NCI-H128 (cell line): ENCODE results near the gene ACADSB.

Source experiments
- DNase-seq: peaks from one replicate; lab custom pipeline; 2025; ENCODE audit not compliant: unreplicated experiment; lab: John Stamatoyannopoulos, UW

Gene ACADSB

DNA sequence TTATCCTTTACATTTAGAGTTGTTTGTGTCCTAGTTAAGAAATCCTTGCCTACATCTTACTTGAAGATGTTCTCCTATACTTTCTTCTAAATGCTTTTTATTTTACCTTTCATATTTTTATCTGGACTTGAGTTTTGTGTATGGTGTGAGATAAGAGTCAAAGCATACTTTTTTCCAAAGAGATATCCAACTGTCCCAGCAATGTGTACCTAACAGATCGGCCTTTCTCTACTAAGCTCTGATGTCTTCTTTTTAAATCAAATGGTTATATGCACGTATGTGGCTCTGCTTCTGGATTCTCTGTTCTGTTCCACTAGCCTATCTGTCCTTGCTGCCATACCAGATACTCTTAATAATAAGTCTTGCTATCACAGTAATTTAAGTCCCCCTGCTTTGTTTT, 7.4 kb upstream of the ACADSB start:
- no peak for DNase-seq

DNA sequence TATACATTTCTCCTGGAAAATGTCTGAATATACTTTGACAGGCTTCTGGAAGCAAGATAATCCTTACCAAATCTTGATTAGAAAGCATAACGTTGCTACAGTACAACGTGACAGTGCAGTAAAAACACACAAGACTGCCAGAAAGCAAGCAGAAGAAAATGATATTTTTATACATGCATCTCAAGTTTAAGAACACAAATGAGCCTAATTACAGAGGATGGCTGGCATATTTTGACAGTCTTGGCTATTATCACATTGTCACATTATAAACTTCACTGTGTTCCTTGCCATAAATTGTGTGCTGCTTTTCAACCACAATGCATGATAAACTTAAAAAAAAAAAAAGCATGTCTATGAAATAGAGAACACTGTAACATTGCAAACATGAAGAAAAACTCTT, 4.5 kb upstream of the ACADSB start:
- DNase-seq: no peak

GRCh38 chr10:123007558-123008354, 1.1 kb upstream of the ACADSB start:
- DNase-seq: no peak

DNA sequence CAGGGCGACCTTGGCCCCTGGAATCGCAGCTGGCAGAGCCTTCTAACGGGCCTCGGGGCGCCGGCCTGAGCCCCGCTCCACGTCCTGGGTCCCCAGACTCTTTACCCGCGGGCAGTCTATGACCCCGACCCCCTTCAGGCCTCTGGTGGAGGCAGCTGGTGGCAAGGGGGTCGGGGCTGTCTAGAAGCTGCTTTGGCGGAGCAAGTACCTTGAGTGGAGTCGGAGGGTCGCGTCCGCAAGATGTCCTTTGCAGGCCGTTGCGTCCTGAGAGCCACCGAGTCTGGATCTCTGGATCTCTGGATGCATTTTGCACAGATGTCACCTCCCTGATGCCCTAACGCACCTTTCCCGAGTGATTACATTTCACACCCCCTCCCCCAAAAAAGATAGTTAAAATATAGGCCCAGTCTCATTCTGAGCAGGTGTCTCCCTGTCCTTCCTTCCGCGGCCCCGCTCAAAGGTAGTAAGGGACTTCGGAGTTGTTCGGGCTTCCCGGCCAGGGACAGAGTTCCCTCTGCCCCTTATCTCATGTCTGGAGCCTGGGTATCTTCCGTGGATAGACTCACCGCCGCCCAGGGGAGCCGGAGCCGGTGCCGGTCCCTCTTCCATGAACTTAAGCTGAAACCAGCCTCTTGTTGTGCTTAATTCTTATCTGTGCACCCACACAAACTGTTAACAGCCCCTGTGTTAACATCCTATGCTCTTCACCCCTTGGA, 457 bp downstream of the ACADSB start:
- DNase-seq: no peak

DNA sequence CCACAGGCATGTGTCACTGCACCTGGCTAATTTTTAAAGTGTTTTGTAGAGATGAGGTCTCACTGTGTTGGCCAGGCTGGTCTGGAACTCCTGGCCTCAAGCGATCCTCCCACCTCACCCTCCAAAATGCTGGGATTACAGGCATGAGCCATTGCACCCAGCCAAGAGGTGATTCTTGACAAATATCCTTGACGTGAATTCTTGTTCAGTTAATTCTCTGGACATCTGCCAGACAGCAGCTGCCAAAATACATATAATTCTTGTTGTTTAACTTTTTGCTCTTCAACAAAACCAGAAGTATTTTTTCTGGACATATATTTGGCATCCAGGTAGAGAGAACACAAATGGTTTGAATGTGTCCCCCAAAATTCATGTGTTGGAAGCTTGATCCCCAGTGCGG, 3.2 kb downstream of the ACADSB start:
- no peak for DNase-seq

DNA sequence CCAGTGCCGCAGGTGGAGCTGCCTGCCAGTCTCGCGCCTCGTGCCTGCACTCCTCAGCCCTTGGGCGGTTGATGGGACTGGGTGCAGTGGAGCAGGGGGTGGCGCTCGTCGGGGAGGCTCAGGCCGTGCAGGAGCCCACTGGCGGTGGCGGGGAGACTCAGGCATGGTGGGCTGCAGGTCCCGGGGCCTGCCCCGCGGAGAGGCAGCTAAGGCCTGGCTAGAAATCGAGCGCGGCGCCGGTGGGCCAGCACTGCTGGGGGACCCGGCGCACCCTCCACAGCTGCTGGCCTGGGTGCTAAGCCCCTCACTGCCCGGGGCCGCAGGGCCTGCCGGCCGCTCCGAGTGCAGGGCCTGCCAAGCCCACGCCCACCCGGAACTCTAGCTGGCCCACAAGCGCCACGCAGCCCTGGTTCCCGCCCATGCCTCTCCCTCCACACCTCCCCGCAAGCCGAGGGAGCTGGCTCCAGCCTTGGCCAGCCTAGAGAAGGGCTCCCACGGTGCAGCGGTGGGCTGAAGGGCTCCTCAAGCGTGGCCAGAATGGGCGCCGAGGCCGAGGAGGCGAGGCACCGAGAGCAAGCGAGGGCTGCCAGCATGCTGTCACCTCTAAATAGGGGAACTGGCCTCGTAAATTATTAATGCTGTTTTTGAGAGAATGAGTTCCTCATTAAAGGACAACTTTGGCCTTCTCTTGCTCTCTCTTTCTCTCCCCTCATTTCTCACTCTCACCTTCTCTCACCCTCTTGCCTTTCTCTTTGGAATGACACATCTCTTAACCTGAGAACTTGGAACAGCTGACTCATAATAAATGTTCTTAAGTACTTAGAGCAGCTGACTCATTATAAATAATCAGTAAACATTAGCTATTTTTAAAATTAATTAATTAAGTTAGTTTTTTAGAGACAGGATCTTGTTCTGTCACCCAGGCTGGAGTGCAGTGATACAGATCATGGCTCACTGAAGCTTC, 4.9 kb downstream of the ACADSB start:
- DNase-seq: no peak

GRCh38 chr10:123014772-123015171, 6.0 kb downstream of the ACADSB start:
- no peak for DNase-seq

DNA sequence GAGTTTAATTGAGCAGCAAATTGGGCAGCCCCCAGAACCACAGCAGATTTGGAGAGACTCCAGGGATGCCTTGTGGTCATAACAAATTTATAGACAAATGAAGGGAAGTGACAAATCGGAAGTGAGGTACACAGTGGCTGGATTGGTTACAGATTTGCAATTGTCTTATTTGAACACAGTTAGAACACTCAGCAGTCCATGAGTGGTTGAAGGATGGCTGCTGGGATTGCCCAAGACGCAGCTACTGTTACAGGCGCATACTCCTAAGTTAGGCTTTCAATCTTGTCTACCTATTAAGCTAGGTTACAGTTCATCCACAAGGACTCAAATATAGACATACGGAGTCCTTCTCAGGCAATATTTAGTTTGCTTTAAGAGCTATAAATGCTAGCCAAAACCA, 7.4 kb downstream of the ACADSB start:
- DNase-seq: no peak

GRCh38 chr10:123017421-123018165, 8.8 kb downstream of the ACADSB start:
- no peak for DNase-seq

DNA sequence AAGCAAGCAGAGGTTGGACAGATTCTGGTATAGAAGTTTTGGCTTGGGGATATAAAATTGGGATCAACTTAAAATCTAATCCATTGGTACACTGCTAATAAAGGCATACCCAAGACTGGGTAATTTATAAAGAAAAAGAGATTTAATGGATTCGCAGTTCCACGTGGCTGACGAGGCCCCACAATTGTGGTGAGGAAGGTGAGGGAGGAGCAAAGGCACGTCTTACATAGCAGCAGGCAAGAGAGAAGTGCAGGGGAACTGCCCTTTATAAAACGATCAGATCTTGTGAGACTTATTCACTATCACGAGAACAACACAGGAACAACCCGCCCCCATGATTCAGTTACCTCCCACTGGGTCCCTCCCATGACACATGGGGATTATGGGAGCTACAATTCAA, 9.7 kb downstream of the ACADSB start:
- DNase-seq: no peak

GRCh38 chr10:123019264-123019663, 10.5 kb downstream of the ACADSB start:
- DNase-seq: no peak

GRCh38 chr10:123019941-123020703, 11.3 kb downstream of the ACADSB start:
- no peak for DNase-seq

GRCh38 chr10:123021517-123021916, 12.7 kb downstream of the ACADSB start:
- DNase-seq: no peak

- no peak for DNase-seq
Observed at GRCh38 chr10:123024540-123024939, 15.7 kb downstream of the ACADSB start.

- DNase-seq: no peak
Observed at GRCh38 chr10:123026302-123026701, 17.5 kb downstream of the ACADSB start.

DNA sequence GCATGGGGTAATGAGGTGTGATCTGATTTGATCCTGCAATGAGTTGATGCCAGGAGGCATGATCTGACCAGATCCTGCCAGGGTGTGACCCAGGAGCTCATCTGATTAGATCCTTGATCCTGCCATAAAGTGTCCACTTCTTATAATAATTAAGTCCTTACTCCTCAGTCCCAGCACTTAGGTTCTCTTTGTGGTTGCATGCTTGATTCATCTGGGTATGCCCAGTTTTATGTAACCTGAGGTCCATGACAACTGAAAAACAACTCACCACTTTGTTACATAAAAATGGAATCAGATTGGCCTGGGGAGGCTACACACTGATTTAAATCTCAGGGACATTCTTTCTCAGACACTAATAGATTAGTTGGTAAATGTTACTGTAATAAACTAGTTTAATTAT, 19.1 kb downstream of the ACADSB start:
- DNase-seq: no peak

DNA sequence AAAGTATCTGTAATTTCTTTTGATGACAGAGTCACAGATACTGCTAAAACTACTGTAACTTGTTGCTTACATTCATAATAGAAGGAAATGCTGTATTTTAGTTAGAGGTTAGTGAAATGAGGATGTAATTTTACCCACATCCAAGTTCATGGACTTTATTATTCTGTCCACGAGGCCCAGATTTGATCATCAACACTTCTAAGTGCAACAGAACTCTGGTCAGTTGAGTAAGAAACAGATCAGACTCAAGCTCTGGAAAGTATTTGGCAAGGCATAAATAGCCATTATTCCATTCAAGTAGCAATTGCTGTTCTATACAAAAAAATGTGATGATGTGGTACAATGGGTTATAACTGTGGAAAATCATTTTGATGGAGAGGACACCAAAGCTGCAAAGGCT, 22.3 kb downstream of the ACADSB start:
- no peak for DNase-seq

- no peak for DNase-seq
Observed at GRCh38 chr10:123034332-123034731, 25.5 kb downstream of the ACADSB start.

- DNase-seq: no peak
Observed at GRCh38 chr10:123035467-123036086, 26.8 kb downstream of the ACADSB start.
